Keratinocyte (primary cell): ENCODE measurements around the gene RTEL1.

Experiments
- CTCF ChIP-seq, 3 experiments: IDR thresholded peaks in 1 of 3; conservative IDR thresholded peaks in 1 of 3; optimal IDR thresholded peaks in 1 of 3; 2 replicates in 2 of 3; 3 replicates in 1 of 3; pipeline versions ENCODE3 to v1.5.1; 2011; ENCODE audit warnings: low read length in 3 of 3, mild to moderate bottlenecking in 3 of 3, moderate library complexity in 2 of 3, control low read depth in 1 of 3, inconsistent platforms in 1 of 3; ENCODE audit not compliant: insufficient read depth in 2 of 3; ENCODE audit errors: extremely low read depth in 1 of 3
- EZH2 ChIP-seq: IDR thresholded peaks from one replicate; pipeline ENCODE4 v1.6.1; 2012; ENCODE audit warnings: inconsistent platforms, mild to moderate bottlenecking, low read length, moderate library complexity

GRCh38 chr20:63625771-63626423, 32.2 kb upstream of the RTEL1 start:
- TF ChIP-seq CTCF (optimal IDR thresholded peaks at IDR 0.05 in 1 of 3, IDR thresholded peaks at IDR 0.05 in 1 of 3, conservative IDR thresholded peaks at IDR 0.05 in 1 of 3; ENCODE audit: extremely low read depth in 1 of 3, insufficient read depth in 2 of 3, low read length in 3 of 3), result no peak
- TF ChIP-seq EZH2, result no peak
